Spinal cord (tissue), 4 donors: ENCODE results near the gene BNIPL. TPM values are rescaled to one million over a fixed set of nuclear protein-coding genes. Genes with fewer than 3 reads are reported as not detected.

Experiments
- polyA plus RNA-seq, 2 donors: library from polyadenylated mRNA; unstranded; fragments of 120-200 nt; gene quantifications; one replicate each; pipeline ENCODE4 v1.2.1, GENCODE V29; 2013; ENCODE audit not compliant: insufficient read length in 2 of 2
- small RNA-seq: library from RNA; depleted of rRNA; stranded (forward); fragments of <200 nt; gene quantifications from one replicate; pipeline ENCODE3, GENCODE V24; 2014; ENCODE audit warnings: low replicate concordance
- total RNA-seq, 2 donors: library from RNA; depleted of rRNA in 1 of 2; stranded (reverse); fragments of 120-200 nt in 1 of 2; fragments of >200 nt in 1 of 2; gene quantifications; one replicate each; pipeline versions ENCODE4 v1.2.3 to v1.2.4, GENCODE V29; 2013 to 2014

BNIPL gene
- total and polyA plus RNA-seq, 4 donors: 0.20 to 0.93 (median 0.78) TPM

Small RNA genes within 50 kb of the gene (small RNA-seq; reads per million reads assigned to genes)
- gene RNU6-884P: not detected

Other genes with a start within 250 kb of the BNIPL start
- gene CTSK, start 228.3 kb upstream of the BNIPL start, total RNA-seq: 100 to 1,000 TPM in 1 of 2 donors, 10 to 100 TPM in 1; 73.6 to 153 TPM
- 10 to 100 TPM; 13.9 to 44.5 TPM for gene CTSK, start 228.3 kb upstream of the BNIPL start, polyA plus RNA-seq
- 10 to 100 TPM; 29.3 to 42.7 TPM for gene ARNT, start 160.0 kb upstream of the BNIPL start, total RNA-seq
- 10 to 100 TPM; 20.9 to 30.0 TPM for gene ARNT, start 160.0 kb upstream of the BNIPL start, polyA plus RNA-seq
- gene CTXND2, start 149.4 kb upstream of the BNIPL start, total RNA-seq: under 1 TPM in 1 of 2 donors, not detected in 1; 0.39 TPM
- under 1 TPM in 1 of 2 donors, not detected in 1; 0.14 TPM for gene CTXND2, start 149.4 kb upstream of the BNIPL start, polyA plus RNA-seq
- gene SETDB1, start 110.2 kb upstream of the BNIPL start, total RNA-seq: 10 to 100 TPM; 39.7 to 58.6 TPM
- gene SETDB1, start 110.2 kb upstream of the BNIPL start, polyA plus RNA-seq: 10 to 100 TPM; 41.2 to 54.3 TPM
- 100 to 1,000 TPM; 116 to 224 TPM for gene CERS2, start 61.8 kb upstream of the BNIPL start, total RNA-seq
- gene CERS2, start 61.8 kb upstream of the BNIPL start, polyA plus RNA-seq: 100 to 1,000 TPM; 163 to 176 TPM
- 1 to 10 TPM in 1 of 2 donors, under 1 TPM in 1; 0.50 to 2.6 TPM for gene ANXA9, start 54.3 kb upstream of the BNIPL start, total RNA-seq
- 1 to 10 TPM; 5.4 to 8.3 TPM for gene ANXA9, start 54.3 kb upstream of the BNIPL start, polyA plus RNA-seq
- 10 to 100 TPM; 21.9 to 48.1 TPM for gene MINDY1, start 29.7 kb upstream of the BNIPL start, total RNA-seq
- gene MINDY1, start 29.7 kb upstream of the BNIPL start, polyA plus RNA-seq: 10 to 100 TPM; 38.2 to 47.5 TPM
- 10 to 100 TPM; 18.9 to 29.0 TPM for gene PRUNE1, start 28.1 kb upstream of the BNIPL start, total RNA-seq
- 10 to 100 TPM; 37.5 to 39.4 TPM for gene PRUNE1, start 28.1 kb upstream of the BNIPL start, polyA plus RNA-seq
- 10 to 100 TPM in 1 of 2 donors, 1 to 10 TPM in 1; 4.1 to 11.0 TPM for gene C1orf56, start 11.2 kb downstream of the BNIPL start, total RNA-seq
- gene C1orf56, start 11.2 kb downstream of the BNIPL start, polyA plus RNA-seq: 10 to 100 TPM; 13.7 to 16.9 TPM
- gene CDC42SE1, start 23.0 kb downstream of the BNIPL start, total RNA-seq: 10 to 100 TPM; 59.0 to 73.8 TPM
- gene CDC42SE1, start 23.0 kb downstream of the BNIPL start, polyA plus RNA-seq: 10 to 100 TPM; 86.3 to 89.8 TPM
- gene MLLT11, start 23.8 kb downstream of the BNIPL start, total RNA-seq: 10 to 100 TPM; 34.2 to 54.3 TPM
- 100 to 1,000 TPM; 182 to 203 TPM for gene MLLT11, start 23.8 kb downstream of the BNIPL start, polyA plus RNA-seq
- 10 to 100 TPM; 18.0 to 18.1 TPM for gene GABPB2, start 34.2 kb downstream of the BNIPL start, total RNA-seq
- 1 to 10 TPM; 6.2 to 9.3 TPM for gene GABPB2, start 34.2 kb downstream of the BNIPL start, polyA plus RNA-seq
- 10 to 100 TPM; 10.2 to 16.4 TPM for gene SEMA6C, start 110.0 kb downstream of the BNIPL start, total RNA-seq
- gene SEMA6C, start 110.0 kb downstream of the BNIPL start, polyA plus RNA-seq: 10 to 100 TPM; 34.6 to 47.8 TPM
- 1 to 10 TPM; 4.5 to 5.5 TPM for gene TNFAIP8L2, start 120.1 kb downstream of the BNIPL start, total RNA-seq
- gene TNFAIP8L2, start 120.1 kb downstream of the BNIPL start, polyA plus RNA-seq: 1 to 10 TPM; 3.2 to 3.9 TPM
- gene LYSMD1, start 129.3 kb downstream of the BNIPL start, total RNA-seq: 10 to 100 TPM; 12.9 to 19.1 TPM
- gene LYSMD1, start 129.3 kb downstream of the BNIPL start, polyA plus RNA-seq: 10 to 100 TPM; 17.9 to 18.7 TPM
- 10 to 100 TPM; 26.1 to 59.3 TPM for gene SCNM1, start 129.6 kb downstream of the BNIPL start, total RNA-seq
- gene SCNM1, start 129.6 kb downstream of the BNIPL start, polyA plus RNA-seq: 10 to 100 TPM; 54.8 to 55.8 TPM
- not detected for gene TMOD4, start 139.4 kb downstream of the BNIPL start, total RNA-seq
- 1 to 10 TPM in 1 of 2 donors, not detected in 1; 1.2 TPM for gene TMOD4, start 139.4 kb downstream of the BNIPL start, polyA plus RNA-seq
- 10 to 100 TPM; 38.6 to 67.7 TPM for gene VPS72, start 153.6 kb downstream of the BNIPL start, total RNA-seq
- 10 to 100 TPM; 91.6 to 93.0 TPM for gene VPS72, start 153.6 kb downstream of the BNIPL start, polyA plus RNA-seq
- 10 to 100 TPM; 44.0 to 59.3 TPM for gene PIP5K1A, start 162.0 kb downstream of the BNIPL start, total RNA-seq
- gene PIP5K1A, start 162.0 kb downstream of the BNIPL start, polyA plus RNA-seq: 10 to 100 TPM; 34.9 to 50.9 TPM
- gene PSMD4, start 218.1 kb downstream of the BNIPL start, total RNA-seq: 100 to 1,000 TPM; 108 to 211 TPM
- gene PSMD4, start 218.1 kb downstream of the BNIPL start, polyA plus RNA-seq: 100 to 1,000 TPM; 178 to 181 TPM
- gene ZNF687, start 245.7 kb downstream of the BNIPL start, total RNA-seq: 10 to 100 TPM in 1 of 2 donors, 1 to 10 TPM in 1; 9.6 to 14.1 TPM
- 10 to 100 TPM; 19.8 to 24.9 TPM for gene ZNF687, start 245.7 kb downstream of the BNIPL start, polyA plus RNA-seq